GM18870 (cell line): ENCODE measurements around the gene RRP36.
"Not testable (repeated sequence)": the region's sequence is repeated elsewhere in the genome, so short reads cannot be mapped to it uniquely, and the experiment has no call there.

ENCODE experiments used
- ATAC-seq: cut with Tn5 transposase; IDR thresholded peaks from one replicate; pipeline ENCODE4 v1.9.1; 2021; ENCODE audit warnings: moderate library complexity; ENCODE audit not compliant: unreplicated experiment

The RRP36 gene

DNA sequence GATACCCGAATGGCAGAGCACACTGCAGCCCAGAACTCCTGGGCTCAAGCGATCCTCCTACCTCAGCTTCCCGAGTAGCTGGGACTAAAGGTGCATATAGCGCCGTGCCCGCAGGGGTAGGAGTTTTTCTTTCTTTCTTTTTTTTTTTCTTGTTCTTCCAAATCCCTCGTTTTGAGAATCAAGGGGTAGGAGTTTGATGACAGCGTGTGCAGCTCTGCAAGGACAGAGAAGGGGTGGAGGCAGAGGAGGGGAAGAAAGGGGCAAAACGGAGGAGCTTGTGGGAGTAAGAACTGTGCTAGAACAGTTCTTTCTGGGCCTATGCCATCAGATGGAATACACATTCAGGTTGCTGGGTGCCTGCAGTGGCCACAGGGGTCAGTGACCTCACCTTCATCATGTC is 15.3 kb downstream of the RRP36 start:
- no peak for ATAC-seq

DNA sequence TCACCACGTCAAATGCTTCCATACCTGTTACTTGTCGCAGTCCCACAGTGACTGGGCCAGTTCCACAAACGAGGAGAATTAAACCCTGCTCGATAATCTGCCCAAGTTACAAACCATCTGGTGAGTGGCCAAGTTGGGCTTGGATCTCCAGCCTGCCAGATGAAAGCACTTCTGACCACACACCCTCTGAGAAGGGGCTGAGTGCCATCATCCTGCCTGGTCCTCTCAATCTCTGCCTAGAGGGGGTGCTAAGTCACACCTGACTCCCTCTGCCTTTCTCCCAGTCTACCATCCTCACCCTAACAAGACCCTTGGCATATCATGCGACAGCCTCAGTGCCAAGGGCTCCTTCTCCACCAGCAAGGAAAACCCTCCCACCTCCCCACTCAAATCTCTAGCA is 15.8 kb downstream of the RRP36 start:
- ATAC-seq: no peak

DNA sequence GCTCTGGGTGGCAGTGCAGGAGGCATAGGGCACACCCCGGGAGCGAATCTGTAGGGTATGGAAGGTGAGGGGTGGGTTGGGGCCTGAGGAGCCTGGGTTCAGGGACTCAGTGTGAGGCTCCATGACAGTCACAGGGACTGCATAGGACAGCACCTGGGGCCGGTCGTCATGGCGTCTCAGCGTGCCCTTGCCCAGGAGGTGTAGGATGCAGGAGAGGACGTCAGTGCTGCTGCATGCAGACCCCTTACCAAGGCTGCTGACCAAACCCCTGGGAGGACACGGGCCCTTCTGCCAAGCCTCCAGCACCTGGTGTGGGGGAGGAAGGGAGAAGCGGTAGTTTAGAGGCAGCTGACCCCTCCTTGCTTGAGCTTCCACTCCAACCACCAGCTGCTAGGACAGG is 16.3 kb downstream of the RRP36 start:
- ATAC-seq: no peak

DNA sequence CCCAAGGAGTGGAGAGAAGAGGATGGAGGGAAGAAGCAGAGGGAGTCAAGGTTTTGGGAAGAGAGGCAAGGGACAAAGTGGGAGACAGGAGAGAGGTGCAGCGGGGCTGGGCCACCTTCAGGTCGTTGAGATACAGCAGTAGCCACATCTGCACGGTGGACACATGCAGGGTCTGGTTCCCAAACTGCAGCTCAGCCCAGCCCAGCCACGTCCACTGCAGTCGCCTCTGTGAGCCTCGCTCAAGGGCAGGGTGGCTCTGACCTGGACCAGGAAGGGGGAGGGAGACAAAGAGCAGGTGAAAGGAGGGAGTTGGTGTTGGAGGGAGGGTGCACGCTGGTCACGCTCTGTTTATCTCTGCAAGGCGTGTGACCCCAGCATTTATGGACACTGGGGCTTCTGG is 17.3 kb downstream of the RRP36 start:
- ATAC-seq: no peak

DNA sequence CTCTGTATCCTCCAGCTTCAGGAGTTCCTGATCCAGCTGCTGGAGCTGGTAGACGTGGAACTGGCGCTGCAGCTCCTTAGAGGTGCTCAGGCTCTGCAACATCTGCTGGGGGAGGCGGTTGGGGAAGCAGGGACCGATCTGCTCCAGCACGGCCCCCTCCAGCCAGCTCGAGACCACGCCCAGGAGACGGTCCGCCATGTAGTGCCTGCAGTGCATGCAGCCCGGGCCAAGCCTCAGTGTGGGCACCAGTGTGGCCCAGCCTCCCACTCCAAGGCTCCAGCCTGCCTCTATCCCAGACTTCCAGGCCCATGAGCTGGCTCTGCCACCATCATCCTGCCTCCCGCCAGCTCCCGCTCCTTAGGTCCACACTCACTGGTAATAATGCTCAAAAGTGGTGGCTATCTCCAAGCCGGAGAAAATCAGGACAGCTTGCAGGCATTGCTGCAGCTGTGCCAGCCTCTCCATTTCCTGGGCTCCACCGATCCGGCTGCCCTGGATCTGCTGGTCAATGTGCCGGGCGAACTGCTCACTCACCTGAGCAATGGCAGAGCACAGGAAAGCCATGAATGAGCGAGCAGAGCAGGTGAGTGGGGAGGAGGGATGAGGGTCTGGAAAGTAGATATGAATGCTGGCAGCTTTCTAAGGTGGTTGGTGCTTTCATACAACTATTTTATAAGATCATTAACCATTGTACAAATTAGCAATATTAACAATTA is 19.3 kb downstream of the RRP36 start:
- ATAC-seq: no peak

DNA sequence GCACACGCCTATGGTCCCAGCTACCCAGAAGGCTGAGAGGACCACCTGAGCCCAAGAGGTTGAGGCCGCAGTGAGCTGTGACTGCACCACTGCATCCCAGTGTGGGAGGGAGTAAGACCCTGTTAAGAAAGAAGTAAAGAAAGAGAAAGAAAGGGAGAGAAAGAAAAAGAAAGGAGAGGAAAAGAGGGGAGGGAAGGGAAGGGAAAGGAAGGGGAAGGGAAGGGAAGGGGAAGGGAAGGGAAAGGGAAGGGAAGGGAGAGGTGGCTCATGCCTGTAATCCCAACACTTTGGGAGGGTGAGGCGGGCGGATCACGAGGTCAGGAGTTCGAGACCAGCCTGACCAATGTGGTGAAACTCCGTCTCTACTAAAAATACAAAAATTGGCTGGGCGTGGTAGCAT is 20.1 kb downstream of the RRP36 start:
- ATAC-seq: not testable (repeated sequence)

DNA sequence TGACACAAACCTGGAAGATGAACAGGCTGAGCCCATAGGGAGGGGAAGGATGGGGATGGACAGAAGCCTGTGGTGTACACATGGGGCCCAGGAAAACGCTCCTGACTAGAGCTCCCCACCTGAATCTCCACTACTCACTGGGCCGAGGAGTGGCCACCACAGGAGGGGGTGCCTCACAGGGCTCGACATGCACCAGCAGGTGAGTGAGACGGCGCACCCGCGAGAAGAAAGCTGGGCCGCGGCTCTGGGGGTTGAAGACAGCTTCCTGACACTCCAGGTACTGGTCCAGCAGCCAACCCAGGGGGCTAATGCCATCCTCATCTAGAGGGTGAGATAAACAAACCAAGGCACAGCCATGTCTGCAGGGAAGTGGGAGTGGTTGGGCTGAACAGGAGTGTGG is 21.9 kb downstream of the RRP36 start:
- ATAC-seq: no peak

DNA sequence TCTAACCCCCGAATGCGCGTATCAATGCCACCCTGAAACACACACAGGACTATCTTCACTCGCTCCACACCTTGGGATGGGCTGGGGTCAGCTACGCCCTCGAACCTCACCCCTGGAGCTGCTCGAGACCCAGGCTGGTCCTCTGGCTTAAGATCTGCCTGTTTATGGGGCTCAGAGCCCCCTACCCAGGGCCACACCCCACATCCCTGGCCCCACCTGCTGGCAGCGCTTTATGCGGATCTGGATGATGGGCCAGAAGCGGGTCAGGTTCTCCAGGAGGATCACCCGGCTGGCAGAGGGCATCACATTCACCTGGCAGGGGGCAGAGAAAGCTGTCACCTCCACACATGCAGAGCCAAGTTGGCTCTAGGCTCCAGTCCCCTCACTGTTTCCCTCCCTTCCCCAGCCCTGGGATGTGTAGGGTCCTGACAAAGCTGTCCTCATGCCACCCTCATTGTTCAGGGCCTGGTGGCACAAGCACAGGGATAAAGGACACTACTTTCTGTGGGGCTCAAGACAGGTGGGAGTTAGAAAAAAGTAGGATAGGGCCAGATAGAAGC is 24.0 kb downstream of the RRP36 start:
- ATAC-seq: no peak

DNA sequence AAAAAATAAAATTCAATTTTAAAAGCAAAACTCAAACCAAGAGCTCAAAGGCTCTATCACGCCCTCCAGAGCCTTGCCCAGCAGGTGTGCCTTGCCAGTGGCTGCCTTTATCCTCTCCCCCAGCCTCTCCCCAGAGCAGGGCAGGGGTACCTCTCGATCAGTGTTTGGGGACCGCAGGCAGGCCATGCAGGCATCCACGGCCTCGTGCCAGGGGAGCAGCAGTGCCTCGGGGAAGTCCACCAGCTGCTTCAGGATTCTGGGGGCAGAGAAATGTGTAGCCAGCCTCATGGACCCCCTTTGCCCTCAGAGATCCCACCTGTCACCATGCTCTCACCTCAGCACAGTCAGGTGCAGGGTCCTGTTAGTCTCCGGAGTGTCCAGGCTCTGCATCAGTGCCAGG is 26.6 kb downstream of the RRP36 start:
- no peak for ATAC-seq

DNA sequence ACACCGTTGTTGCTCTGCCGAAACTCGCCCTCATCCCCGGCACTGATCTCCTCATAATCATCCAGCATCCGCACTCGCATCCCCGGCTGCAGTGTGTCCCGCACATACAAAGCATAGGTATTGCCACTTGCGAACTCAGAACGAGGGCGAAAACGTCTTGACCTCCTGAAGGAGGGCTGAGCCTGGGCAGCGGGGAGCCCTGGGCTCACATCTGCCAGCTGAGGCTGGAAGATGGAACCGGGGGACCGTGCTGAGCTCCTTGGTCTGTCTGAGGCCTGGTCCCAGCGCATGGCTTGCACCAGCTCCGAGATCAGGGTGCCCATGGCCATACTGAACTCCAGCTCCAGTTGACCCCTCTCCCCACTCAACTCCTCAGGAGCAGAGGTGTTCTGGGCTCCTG is 29.6 kb downstream of the RRP36 start:
- no peak for ATAC-seq

DNA sequence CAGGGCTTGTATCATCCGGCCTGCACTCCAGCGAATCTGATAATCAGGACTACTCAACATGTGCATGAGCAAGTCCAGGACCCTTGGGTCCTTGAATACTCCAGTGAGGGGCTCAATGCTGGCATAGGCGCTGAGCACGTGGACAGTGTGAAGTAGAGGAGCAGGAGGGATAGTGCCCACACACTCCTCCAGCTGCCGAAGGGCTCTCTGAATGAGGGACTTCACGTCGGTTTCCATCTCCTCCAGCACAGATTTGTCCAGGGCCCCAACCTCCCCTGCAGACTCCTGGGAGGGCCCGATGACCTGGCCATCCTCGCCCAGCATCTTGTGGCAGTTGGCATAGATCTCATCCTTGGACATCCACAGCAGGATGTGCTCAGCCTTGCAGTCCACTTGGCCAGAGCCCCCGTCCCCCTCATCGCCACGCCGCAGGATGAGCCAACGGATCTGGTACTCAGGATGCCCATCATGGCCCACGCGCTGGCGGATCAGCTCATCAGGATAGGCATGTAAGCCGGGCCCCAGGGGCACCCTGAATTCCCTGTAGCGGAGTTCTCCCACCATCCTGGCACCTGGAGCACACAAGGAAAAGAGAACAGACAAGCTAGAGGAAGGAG is 30.9 kb downstream of the RRP36 start:
- no peak for ATAC-seq

DNA sequence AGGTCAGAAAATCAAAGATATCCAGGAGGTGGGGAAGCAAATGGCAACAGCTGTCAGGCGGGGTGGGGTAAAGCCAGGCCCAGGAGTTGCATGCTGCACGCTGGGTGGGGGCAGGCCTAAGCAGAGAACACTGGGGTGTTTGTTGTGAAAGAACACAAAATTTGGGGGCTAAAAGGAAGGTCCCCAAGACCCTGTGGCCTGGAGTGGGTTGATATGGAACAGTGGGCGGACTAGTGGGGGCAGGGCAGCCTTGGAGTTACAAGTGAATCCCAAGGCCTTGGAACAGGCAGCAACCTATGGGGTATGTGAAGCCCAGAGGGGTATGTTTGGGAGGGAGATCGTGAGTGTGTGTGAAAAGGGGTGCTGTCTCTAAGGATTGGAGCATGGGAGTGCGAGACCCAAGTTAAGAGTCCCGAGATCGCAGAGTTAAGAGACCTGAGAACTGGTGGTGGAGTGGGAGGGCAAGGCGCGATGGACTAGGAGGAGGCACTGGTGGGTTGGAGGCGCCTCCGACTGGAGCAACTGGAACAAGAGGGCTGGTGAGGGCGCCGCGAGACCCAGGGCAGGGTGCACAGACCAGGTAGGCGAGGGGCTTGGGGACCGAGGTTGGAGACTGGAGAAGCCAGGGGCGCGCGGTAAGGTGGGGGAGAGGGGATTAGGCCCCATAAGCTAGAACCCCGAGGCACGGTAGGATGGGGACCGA is 31.6 kb downstream of the RRP36 start:
- no peak for ATAC-seq

DNA sequence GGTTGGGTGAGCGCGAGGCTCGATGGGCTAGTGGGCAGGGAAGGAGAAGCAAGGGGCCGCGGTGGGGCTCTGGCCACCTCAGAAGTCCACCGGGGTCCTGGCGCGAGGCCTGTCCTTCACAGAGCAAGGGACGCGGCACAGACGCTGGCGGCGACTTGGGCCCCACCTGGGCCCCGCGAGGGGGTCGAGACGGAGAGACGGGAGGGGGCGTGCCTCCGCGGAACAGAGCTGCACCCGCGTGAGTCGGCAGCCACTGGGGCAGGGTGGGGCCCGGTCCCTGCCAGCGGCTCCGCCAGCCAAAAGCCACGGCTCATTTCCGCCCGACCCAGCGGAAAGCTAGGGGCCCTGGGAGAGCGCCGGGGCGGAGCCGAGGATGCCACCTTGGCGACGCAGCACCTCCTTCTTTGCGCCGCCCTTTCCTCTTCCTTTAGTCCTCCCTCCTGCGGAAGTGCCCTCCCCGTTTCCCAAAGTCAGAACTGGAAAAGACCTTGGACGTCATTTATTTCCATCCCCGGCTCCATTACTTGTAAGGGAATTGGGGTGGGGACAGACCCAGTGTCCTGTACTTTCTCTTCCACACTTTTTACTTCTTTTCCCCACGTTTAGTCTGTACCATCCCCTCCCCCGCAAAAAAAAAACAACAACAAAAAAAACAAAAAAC is 32.3 kb downstream of the RRP36 start, which contains the start of gene CUL7:
Gene CUL7 (minus strand): TSS at position 307 of the 661 bp plus-strand sequence. CDS start 1,063 bp downstream, outside the sequence.
- ATAC-seq: peak; percentile 70

DNA sequence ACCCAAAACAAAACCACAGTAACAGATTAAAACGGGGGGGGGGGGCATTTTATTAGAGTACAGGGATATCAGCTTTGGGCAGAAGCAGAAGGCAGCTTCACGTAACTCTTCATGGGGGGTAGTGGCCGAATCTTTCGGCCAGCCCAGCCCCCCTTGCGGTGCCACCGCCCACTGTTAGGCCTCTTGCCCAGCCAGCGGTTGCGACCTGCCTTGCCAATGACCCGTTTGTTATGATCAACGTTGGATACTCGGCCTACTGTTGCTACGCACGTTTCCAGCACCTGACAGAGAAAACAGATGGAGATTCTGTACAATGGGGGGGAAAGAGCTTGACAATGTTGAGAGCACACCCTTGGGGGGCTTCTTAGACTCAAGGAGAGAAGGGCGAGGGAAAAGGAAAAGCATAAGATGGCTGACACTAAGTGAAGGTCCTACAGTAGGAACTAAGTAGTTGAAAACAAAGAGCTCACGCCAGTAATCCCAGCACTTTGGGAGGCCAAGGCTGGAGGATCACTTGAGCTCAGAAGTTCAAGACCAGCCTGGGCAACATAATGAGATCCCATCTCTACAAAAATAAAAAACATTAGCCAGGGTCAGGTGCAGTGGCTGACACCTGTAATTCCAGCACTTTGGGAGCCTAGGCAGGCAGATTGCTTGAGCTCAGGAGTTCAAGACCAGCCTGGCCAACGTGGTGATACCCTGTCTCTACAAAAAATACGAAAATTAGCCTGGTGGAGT is 33.0 kb downstream of the RRP36 start:
- ATAC-seq: no peak

DNA sequence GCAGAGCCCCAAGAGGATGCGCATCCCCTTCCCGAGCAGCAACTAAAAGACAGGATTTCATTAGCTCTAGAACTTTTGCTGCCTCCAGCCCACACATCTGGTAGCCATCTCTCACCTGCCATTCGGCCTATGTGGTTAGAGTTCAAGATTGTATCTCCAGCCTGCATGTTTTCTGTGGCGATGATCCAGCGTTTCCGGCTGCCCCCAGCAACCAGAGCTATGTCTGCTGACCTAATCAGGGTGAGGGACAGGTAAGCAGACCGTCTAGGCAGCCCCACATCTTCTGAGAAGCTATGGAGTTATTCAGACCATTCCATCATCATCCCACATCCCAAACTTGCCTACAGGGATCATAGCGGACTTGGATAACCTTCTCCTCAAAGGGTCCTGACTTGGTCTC is 34.5 kb downstream of the RRP36 start:
- ATAC-seq: no peak

DNA sequence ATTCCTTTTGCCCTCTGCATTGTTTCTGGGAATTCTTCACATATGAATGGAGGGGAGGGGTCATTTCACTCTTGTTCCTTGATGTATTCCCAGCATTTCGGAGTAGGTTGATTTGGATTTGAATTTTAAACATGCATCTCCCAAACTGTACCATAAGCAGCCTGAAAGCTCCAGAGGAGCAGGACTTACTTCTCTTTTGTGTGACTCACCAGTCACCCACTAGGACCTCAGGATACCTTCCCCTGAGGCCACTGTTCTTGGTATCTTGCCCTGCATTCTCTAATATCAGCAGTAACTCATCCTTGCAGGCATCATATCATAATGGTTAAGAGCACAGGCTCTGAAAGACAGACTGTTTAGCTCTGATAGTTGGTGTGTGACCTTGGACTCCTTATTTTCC is 37.1 kb downstream of the RRP36 start:
- ATAC-seq: no peak

DNA sequence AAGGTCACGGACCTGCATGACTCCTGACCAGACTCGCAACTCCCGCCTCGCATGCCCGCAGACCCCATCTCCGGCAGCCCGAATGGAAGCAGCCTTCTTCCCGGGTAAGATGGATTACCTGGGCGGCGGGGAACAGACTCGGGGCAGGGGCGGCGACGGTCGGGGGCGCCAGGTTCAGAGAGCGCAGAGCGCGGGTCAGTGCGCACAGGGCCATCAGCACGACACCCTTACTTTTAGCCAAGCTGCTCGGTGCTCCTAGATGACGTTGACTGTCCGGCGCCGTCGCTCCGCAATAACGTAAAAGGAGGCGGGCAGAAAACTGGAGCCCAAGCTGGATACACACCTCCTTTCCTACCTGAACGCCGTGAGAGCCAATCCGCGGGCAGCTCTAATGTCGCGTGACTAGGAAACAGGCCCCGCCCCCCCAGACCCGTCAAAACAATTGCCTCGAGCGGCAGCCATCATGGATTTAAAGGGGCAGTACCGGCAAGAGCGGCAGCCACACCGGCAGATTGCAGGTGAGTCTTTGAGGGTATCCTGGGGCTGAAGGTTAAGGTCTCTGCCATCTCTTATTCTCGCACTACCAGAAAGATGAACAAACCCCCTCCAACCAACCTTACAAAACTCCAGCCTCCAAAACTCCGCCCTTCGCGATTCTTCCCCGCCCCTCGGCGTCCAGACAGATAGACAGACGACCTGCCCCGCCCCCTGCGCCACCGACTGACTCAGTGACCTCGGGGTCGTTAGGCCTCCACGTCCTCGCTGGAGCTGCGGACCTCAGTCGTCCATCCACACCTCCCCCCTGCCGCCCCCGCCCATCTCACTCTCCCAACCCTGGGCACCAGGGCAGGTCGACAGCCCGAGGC is 38.0 kb downstream of the RRP36 start, which contains the start of the genes KLC4 and MRPL2:
Gene KLC4 (plus strand): TSS at position 464 of the 866 bp plus-strand sequence. CDS start 1,705 bp downstream, outside the sequence.
Gene MRPL2 (minus strand): TSS at position 267 of the 866 bp plus-strand sequence. CDS start 53 bp downstream, at position 214.
- peak; percentile 66 for ATAC-seq

DNA sequence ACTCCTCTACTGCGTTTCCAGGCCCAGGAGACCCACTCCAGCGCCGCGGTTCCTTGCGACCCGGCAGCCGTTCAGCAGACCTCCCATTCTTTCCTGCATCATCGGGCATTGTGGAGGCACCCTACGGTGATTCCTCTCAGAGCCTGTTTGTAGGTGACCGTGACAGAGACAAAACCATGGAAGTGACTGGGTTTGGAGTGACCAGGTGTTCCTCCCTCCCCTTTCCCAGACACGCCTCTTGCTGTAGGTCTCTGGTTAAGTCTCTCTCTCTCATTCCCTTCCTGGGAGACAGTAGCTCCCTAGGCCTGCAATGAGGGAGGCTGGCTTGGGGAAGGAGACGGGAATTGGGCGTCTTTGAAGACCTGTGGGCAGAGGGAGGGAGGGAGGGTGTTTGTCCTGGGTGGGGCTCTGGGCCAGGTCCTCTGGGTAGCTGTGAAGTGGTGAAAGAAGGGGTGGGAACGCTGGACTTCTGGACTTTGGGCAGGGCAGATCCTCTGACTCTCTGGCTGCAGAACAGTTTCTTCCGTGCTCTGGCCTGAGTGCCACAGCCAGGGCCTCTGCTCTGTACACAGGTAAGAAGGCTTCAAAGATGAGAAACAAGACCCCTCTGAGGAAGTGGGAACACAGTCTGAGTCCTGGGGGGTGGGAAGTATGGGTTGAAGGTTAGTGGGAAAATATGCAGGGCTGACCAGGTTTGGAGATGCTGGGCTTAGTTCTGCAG is 38.8 kb downstream of the RRP36 start:
- ATAC-seq: no peak
